ENCODE results near the gene GNG8.

The GNG8 gene

DNA sequence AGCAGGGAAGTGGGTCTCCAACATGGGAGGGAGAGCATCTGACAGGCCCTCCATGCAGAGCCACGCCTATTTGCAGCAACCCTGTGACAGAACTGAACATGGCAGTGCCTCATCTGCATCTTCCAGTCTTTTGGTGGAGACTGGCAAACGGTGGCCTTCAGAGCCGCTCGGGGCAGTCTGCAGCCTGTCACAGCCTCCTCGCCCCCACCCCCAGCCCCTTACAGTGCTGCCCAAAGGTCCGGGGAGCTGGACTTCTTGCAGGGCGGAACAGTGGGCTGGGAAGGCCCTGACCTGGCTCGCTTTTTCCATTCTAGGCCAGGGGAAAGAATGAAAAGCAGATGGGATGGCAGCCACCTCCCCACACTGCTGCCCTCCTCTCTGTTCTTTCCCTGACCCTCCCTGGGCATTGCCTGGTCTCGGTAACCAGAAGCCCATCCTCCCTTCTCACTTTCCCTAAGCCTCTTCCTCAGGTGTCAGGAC is 32.2 kb downstream of the GNG8 start:
- Histone ChIP-seq H3K36me3 (ENCODE audit: control insufficient read depth in 2 of 2, insufficient read depth in 2 of 2, low read length in 2 of 2) (peaks cover 33 to 35% of the 10 kb centered on the region in 2 donors), H3K9ac (ENCODE audit: low read depth in 1 of 2, low read length in 2 of 2) (peak overlapping the region in 1 of 2 donors; percentile 99), H3K4me1 (ENCODE audit: control insufficient read depth in 2 of 2, insufficient read depth in 2 of 2, low read length in 2 of 2) (peaks cover 20 to 23% of the 10 kb centered on the region in 2 donors), H3K27me3 (ENCODE audit: control insufficient read depth in 2 of 2, insufficient read depth in 2 of 2, low read length in 2 of 2) (no peaks in the 10 kb centered on the region), H3K9me3 (ENCODE audit: control insufficient read depth in 2 of 2, low read length in 2 of 2) (no peaks in the 10 kb centered on the region), H3K4me3 (ENCODE audit: low read length in 2 of 2) (peak overlapping the region; percentile 85 to 87), H3K27ac (ENCODE audit: low read depth in 2 of 2, low read length in 2 of 2) (peak overlapping the region; percentile 98)

DNA sequence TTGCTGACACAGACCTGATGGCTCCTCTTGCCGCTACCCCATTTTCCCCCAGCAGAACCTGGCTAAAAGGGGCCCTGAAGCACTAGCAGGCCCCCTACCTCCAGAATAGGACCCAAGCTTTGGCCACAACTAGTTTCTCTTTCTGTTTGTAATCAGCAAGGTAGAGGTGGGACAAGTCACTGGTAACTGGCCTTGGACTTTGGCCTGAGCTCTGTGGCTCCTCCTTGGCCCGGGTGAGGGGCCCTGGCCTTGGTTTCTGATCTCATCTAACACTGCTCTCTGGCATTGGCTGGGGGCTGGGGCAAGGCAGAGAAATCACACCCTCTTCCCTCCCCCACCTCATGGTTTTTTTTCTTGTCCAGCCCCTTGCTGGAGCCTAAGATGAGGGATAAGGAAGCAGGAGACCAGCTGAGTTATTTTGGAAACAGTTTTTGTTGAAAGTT is 32.8 kb downstream of the GNG8 start:
- Histone ChIP-seq H3K9ac (ENCODE audit: low read depth in 1 of 2, low read length in 2 of 2) (peak overlapping the region; percentile 96 to 99), H3K27ac (ENCODE audit: low read depth in 2 of 2, low read length in 2 of 2) (peak overlapping the region; percentile 98), H3K4me3 (ENCODE audit: low read length in 2 of 2) (peak overlapping the region; percentile 85 to 87), H3K27me3 (ENCODE audit: control insufficient read depth in 2 of 2, insufficient read depth in 2 of 2, low read length in 2 of 2) (no peaks in the 10 kb centered on the region), H3K4me1 (ENCODE audit: control insufficient read depth in 2 of 2, insufficient read depth in 2 of 2, low read length in 2 of 2) (peaks cover 20 to 23% of the 10 kb centered on the region in 2 donors), H3K36me3 (ENCODE audit: control insufficient read depth in 2 of 2, insufficient read depth in 2 of 2, low read length in 2 of 2) (peaks cover 27 to 29% of the 10 kb centered on the region in 2 donors), H3K9me3 (ENCODE audit: control insufficient read depth in 2 of 2, low read length in 2 of 2) (no peaks in the 10 kb centered on the region)

DNA sequence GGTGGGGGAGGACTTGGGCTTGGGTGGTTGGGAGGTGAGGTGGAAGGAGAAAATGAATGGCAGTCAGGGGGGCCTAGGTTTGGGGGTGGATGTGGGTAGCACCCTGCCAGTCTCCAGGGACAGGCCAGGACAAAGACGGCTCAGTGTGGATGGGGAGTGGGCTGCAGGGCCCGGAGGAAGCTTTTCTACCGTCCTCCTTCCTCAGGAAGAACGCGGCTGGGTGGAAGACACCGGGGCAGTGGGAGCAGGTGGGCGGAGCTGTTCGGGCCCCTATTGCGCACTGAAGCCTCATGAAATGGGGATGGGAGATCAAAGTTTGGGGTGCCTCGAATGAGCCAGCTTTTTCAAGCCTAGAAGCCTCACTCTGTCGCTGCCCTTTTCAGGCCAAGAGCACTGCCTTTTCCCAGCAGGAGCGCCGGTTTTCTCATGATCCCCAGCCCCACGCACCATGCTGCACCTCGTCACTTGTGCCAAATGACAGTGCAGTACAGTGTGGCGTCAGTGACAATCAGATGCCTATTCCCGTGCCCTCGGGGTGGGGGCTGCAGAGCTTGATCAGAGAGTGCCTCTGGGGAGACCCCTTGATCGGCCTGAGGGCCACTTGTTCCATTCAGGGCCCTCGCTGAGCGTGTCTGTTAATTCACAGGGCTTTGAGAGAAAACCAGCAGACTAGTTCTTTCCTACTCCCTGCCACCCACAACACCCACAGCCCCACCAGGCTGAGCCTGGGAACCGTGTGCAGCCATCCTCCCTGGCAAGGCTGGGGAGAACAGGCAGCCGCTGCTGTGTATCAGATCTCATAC is 33.4 kb downstream of the GNG8 start:
- peaks cover 21 to 23% of the 10 kb centered on the region in 2 donors for H3K36me3 ChIP-seq (ENCODE audit: control insufficient read depth in 2 of 2, insufficient read depth in 2 of 2, low read length in 2 of 2)
- peaks cover 20 to 23% of the 10 kb centered on the region in 2 donors for H3K4me1 ChIP-seq (ENCODE audit: control insufficient read depth in 2 of 2, insufficient read depth in 2 of 2, low read length in 2 of 2)
- peak overlapping the region; percentile 85 to 87 for H3K4me3 ChIP-seq (ENCODE audit: low read length in 2 of 2)
- H3K9ac ChIP-seq (ENCODE audit: low read depth in 1 of 2, low read length in 2 of 2) = peak overlapping the region; percentile 96 to 99
- H3K9me3 ChIP-seq (ENCODE audit: control insufficient read depth in 2 of 2, low read length in 2 of 2) = no peaks in the 10 kb centered on the region
- peak overlapping the region; percentile 98 for H3K27ac ChIP-seq (ENCODE audit: low read depth in 2 of 2, low read length in 2 of 2)
- H3K27me3 ChIP-seq (ENCODE audit: control insufficient read depth in 2 of 2, insufficient read depth in 2 of 2, low read length in 2 of 2) = no peaks in the 10 kb centered on the region

DNA sequence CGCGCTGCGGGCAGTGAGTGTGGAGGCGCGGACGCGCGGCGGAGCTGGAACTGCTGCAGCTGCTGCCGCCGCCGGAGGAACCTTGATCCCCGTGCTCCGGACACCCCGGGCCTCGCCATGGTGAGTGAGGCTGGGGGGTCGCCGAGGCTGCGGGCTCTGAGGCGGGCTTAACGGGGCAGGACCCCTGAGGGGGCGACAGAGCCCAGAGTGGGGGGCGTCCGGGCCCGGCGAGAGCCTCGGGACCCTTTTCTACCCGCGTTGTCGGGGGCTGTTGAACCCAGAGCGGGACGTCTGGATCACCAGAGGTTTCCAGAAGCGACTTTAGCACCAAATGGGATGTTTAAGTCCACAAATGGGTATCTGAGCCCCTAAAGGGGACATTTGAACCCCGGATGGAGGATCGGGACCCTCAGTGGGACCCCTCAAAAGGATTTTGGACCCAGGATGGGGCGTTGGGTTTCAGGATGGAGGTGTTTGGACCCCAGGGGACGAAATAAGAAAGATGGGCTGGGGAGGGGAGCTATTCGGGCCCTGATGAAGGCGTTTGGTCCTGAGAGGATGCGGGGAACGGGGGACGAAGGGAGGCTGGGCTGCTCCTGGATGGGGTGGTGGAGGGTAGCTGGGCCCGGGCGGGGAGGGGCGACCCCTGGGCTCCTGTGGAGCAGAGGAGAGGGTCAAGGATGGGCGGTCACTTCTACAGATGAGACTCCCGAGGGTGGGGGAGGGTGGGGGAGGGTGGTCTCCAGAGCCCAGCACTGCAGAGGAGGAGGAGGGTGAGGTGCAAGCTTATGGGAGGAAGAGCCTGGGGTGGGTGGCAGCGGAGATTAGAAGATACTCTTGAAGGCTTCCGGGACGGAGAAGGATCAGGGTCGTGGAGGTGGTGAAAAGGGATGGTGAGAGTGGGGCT is 34.4 kb downstream of the GNG8 start, which contains the start of gene CALM3:
Gene CALM3, plus strand, starts transcription at position 13 of the 907 bp plus-strand sequence. Its CDS starts 105 bp downstream, at position 118.
- Histone ChIP-seq H3K4me3 (ENCODE audit: low read length in 2 of 2) (peak within 1 kb of the TSS; percentile 87 to 92), H3K9me3 (ENCODE audit: control insufficient read depth in 2 of 2, low read length in 2 of 2) (no peaks in the 10 kb centered on the region), H3K27ac (ENCODE audit: low read depth in 2 of 2, low read length in 2 of 2) (peak within 1 kb of the TSS; percentile 98), H3K36me3 (ENCODE audit: control insufficient read depth in 2 of 2, insufficient read depth in 2 of 2, low read length in 2 of 2) (peaks cover 11 to 12% of the 10 kb centered on the region in 2 donors), H3K27me3 (ENCODE audit: control insufficient read depth in 2 of 2, insufficient read depth in 2 of 2, low read length in 2 of 2) (no peaks in the 10 kb centered on the region), H3K4me1 (ENCODE audit: control insufficient read depth in 2 of 2, insufficient read depth in 2 of 2, low read length in 2 of 2) (peaks cover 20 to 23% of the 10 kb centered on the region in 2 donors), H3K9ac (ENCODE audit: low read depth in 1 of 2, low read length in 2 of 2) (peak within 1 kb of the TSS; percentile 99)

DNA sequence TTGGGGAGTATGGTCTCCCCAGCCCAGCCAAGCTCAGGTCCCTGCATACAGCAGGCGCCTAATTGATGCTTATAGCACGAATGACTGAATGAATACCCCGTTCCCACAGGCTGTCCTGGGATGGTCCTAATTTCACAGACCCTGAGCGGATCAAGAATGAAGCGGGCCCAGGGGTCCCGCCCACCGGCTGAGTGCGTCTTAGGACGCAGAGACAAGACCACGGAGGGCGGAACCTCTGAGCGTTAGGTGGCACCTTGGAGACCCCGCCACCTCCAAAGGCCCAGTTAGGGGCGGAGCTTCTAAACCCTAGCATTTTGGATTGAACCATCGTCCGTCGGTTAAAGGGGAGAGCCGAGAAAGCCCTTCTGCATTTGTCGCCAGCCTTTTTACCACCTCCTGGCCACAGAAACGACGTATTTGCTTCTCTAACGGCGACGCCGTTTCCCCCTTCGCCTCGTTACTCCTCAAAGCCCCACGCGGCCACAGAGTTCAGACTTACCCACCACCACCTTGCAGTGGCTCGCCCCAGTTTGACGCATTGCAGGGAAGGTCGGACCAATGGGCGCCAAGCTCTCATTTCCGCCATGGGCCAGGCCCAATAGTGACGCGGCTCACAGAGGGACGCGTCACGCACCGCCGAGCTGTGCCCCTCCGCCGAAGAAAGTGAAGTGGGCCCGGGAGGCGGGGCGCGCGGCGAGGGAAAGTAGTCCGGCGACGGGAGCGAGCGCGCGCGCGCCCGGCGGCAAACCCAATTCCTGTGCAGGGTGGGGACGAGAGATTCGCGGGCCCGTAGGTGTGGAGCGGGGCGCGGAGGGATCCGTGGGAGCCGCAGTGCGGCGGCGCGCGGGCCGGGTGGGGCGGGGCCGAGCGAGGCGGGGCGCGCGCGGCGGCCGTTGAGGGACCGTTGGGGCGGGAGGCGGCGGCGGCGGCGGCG is 35.4 kb downstream of the GNG8 start:
- Histone ChIP-seq H3K9me3 (ENCODE audit: control insufficient read depth in 2 of 2, low read length in 2 of 2) (no peaks in the 10 kb centered on the region), H3K4me3 (ENCODE audit: low read length in 2 of 2) (peak overlapping the region; percentile 87 to 92), H3K9ac (ENCODE audit: low read depth in 1 of 2, low read length in 2 of 2) (peak overlapping the region; percentile 99), H3K4me1 (ENCODE audit: control insufficient read depth in 2 of 2, insufficient read depth in 2 of 2, low read length in 2 of 2) (peaks cover 20 to 23% of the 10 kb centered on the region in 2 donors), H3K27ac (ENCODE audit: low read depth in 2 of 2, low read length in 2 of 2) (peak overlapping the region; percentile 98), H3K36me3 (ENCODE audit: control insufficient read depth in 2 of 2, insufficient read depth in 2 of 2, low read length in 2 of 2) (peaks cover 2 to 3% of the 10 kb centered on the region in 2 donors), H3K27me3 (ENCODE audit: control insufficient read depth in 2 of 2, insufficient read depth in 2 of 2, low read length in 2 of 2) (no peaks in the 10 kb centered on the region)

DNA sequence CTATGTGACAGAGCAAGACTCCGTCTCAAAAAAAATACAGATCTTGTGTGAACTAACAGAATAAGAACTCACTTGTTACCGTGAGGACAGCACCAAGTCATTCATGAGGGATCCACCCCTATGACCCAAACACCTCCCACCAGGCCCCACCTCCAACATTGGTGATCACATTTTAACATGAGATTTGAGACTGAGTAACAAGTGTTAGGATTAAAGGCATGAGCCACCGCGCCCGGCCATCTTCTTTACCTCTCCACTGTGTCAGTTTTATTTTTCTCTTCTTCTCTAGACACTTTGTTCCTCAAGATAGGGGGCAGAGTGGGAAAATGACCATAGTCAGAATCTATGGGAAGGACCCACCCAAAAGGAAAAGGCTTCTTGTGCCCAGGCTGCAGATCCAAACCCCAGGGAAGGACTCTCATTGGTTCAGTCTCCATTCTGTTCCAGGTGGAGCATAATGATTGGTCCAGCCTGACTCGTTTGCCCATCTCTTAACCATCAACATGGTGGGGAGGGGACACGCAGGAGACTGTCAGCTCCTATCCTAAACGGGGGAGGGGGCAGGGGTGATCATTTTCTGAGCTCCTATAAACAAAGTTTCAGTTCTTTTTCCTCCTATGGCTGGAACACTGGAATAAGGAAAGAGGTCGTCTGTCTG is 36.2 kb downstream of the GNG8 start:
- Histone ChIP-seq H3K36me3 (ENCODE audit: control insufficient read depth in 2 of 2, insufficient read depth in 2 of 2, low read length in 2 of 2) (no peaks in the 10 kb centered on the region), H3K9ac (ENCODE audit: low read depth in 1 of 2, low read length in 2 of 2) (peak overlapping the region; percentile 96 to 99), H3K4me3 (ENCODE audit: low read length in 2 of 2) (peak overlapping the region; percentile 87 to 92), H3K9me3 (ENCODE audit: control insufficient read depth in 2 of 2, low read length in 2 of 2) (no peaks in the 10 kb centered on the region), H3K4me1 (ENCODE audit: control insufficient read depth in 2 of 2, insufficient read depth in 2 of 2, low read length in 2 of 2) (peaks cover 20 to 23% of the 10 kb centered on the region in 2 donors), H3K27me3 (ENCODE audit: control insufficient read depth in 2 of 2, insufficient read depth in 2 of 2, low read length in 2 of 2) (no peaks in the 10 kb centered on the region), H3K27ac (ENCODE audit: low read depth in 2 of 2, low read length in 2 of 2) (peak overlapping the region; percentile 98)

DNA sequence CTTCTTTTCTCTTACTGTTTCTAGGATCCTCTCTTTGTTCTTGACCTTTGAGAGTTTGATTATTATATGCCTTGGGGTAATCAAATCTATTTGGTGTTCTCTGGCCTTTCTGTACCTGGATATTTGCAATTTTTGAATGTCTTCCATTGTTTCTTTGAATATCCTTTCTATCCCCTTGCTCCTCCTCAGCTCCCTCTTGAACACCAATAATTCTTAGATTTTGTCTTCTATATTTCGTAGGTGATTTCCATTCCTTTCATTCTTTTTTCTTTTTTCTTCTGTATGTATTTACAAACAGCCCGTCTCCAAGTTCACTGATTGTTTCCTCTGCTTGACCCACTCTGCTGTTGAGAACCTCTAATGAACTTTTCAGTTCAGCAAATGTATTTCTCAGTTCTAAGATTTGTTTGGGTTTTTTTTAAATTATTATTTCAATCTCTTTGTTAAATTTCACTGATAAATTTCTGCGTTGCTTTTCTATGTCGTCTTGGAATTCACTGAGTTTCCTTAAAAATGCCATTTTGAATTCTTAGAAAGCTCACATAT is 37.6 kb downstream of the GNG8 start:
- no peaks in the 10 kb centered on the region for H3K9me3 ChIP-seq (ENCODE audit: control insufficient read depth in 2 of 2, low read length in 2 of 2)
- H3K36me3 ChIP-seq (ENCODE audit: control insufficient read depth in 2 of 2, insufficient read depth in 2 of 2, low read length in 2 of 2) = no peaks in the 10 kb centered on the region
- no peak overlapping the region for H3K9ac ChIP-seq (ENCODE audit: low read depth in 1 of 2, low read length in 2 of 2)
- no peak overlapping the region for H3K27ac ChIP-seq (ENCODE audit: low read depth in 2 of 2, low read length in 2 of 2)
- H3K27me3 ChIP-seq (ENCODE audit: control insufficient read depth in 2 of 2, insufficient read depth in 2 of 2, low read length in 2 of 2) = no peaks in the 10 kb centered on the region
- H3K4me1 ChIP-seq (ENCODE audit: control insufficient read depth in 2 of 2, insufficient read depth in 2 of 2, low read length in 2 of 2) = peaks cover 12 to 14% of the 10 kb centered on the region in 2 donors
- no peak overlapping the region for H3K4me3 ChIP-seq (ENCODE audit: low read length in 2 of 2)

DNA sequence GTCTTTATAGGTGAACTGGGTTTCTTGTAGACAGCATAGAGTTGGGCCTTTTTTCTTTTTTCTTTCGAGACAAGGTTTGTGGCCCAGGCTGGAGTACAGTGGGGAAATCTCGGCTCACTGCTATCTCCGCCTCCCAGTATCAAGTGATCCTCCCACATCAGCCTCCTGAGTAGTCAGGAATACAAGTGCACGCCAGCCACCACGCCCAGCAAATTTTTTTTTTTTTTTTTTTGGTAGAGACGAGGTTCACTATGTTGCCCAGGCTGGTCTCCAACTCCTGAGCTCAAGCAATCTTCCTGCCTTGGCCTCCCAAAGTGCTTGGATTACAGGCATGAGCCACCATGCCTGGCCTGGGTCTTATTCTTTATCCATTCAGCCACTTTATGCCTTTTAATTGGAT is 40.0 kb downstream of the GNG8 start:
- Histone ChIP-seq H3K9me3 (ENCODE audit: control insufficient read depth in 2 of 2, low read length in 2 of 2) (no peaks in the 10 kb centered on the region), H3K36me3 (ENCODE audit: control insufficient read depth in 2 of 2, insufficient read depth in 2 of 2, low read length in 2 of 2) (no peaks in the 10 kb centered on the region), H3K4me1 (ENCODE audit: control insufficient read depth in 2 of 2, insufficient read depth in 2 of 2, low read length in 2 of 2) (peaks cover 0 to 4% of the 10 kb centered on the region in 2 donors), H3K27me3 (ENCODE audit: control insufficient read depth in 2 of 2, insufficient read depth in 2 of 2, low read length in 2 of 2) (no peaks in the 10 kb centered on the region), H3K9ac (ENCODE audit: low read depth in 1 of 2, low read length in 2 of 2) (no peak overlapping the region), H3K27ac (ENCODE audit: low read depth in 2 of 2, low read length in 2 of 2) (no peak overlapping the region), H3K4me3 (ENCODE audit: low read length in 2 of 2) (no peak overlapping the region)

DNA sequence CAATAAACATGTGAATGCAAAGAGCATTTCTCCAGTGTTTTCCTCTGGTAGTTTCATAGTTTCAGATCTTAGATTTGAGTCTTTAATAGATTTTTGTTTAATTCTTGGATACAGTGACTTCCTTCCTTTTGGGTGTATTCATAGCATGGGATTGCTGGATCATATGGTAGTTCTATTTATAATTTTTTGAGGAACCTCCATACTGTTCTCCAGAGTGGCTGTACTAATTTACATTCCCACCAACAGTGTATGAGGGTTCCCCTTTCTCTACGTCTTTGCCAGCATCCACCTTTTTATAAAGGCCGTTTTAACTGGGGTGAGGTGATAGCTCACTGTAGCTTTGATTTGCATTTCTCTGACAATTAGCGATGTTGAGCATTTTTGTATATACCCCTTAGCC is 44.1 kb downstream of the GNG8 start:
- no peaks in the 10 kb centered on the region for H3K4me1 ChIP-seq (ENCODE audit: control insufficient read depth in 2 of 2, insufficient read depth in 2 of 2, low read length in 2 of 2)
- H3K36me3 ChIP-seq (ENCODE audit: control insufficient read depth in 2 of 2, insufficient read depth in 2 of 2, low read length in 2 of 2) = no peaks in the 10 kb centered on the region
- no peak overlapping the region for H3K9ac ChIP-seq (ENCODE audit: low read depth in 1 of 2, low read length in 2 of 2)
- H3K27ac ChIP-seq (ENCODE audit: low read depth in 2 of 2, low read length in 2 of 2) = no peak overlapping the region
- H3K9me3 ChIP-seq (ENCODE audit: control insufficient read depth in 2 of 2, low read length in 2 of 2) = no peaks in the 10 kb centered on the region
- H3K4me3 ChIP-seq (ENCODE audit: low read length in 2 of 2) = no peak overlapping the region
- no peaks in the 10 kb centered on the region for H3K27me3 ChIP-seq (ENCODE audit: control insufficient read depth in 2 of 2, insufficient read depth in 2 of 2, low read length in 2 of 2)
